HG03558 (cell line): Measurements from ENCODE around the gene AKT1S1.
"Not testable (repeated sequence)": the region's sequence is repeated elsewhere in the genome, so short reads cannot be mapped to it uniquely, and the experiment has no call there.

ENCODE experiments used
- ATAC-seq: cut with Tn5 transposase; IDR thresholded peaks from one replicate; pipeline ENCODE4 v1.9.1; 2021; ENCODE audit warnings: moderate number of reproducible peaks; ENCODE audit not compliant: unreplicated experiment; ENCODE audit errors: extremely low read depth

The AKT1S1 gene

DNA sequence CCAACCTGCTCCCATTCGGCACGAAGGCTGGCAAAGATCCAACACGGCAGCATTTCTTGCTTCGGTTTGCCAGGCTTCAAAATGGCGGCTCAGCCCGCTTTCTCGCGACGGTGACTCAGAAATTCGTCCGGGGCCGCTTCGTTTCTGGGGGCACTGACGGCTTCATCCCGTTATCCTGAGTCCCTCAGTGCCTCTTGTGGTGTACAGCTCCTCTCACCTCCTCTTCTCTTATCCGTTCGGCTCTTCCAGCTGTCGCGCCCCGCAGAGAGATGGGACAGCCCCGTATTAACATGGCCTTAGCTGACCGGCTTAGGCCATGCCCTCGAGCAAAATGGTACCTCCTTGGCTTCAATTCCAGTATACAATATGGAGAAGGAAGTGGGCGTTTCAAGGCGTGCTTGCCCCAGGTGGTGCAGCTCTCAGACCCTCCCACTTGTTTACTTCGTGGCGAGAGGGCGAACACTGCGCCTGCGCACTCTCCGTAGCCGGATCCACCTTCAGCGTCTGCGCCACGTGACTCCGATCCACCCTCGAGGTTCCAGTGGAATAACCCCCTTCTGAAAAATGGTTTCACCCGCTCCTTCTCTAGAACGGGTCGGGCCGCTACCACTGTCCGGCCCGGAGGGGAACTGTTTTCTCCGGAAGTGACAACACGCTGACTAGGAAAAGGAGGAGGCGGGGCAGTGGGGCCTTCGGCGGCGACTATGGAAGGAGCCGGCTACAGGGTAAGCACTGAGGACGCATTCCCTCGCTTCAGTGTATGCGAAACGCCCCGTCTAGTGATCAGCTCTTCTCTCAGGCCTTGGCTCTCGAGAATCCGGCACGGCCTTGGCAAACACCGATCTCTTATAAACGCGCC is at the start of gene AKT1S1, which contains the start of gene TBC1D17:
AKT1S1 (minus strand) TSS at position 336 of the 859 bp plus-strand sequence. CDS start 4,060 bp downstream, outside the sequence.
TBC1D17 (plus strand) TSS at position 683 of the 859 bp plus-strand sequence; CDS start at position 705, 22 bp downstream.
- peak; percentile 42 for ATAC-seq

DNA sequence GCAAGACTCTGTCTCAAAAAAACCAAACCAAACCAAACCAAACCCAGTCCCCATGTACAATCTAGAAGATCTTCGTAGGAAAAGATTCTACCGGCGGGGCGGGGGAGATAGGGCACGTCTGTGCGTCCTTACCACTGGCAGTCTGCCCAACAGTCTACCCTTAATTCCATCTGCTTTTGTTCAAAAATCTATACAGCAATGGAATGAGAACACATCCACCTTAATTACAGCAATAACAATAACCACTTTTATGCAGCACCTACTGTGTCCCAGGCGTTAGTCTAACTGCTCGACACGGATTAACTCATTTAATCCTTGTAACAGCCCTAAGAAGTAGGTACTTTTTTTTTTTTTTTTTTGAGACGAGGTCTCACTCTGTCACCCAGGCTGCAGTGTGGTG is 49.4 kb upstream of the AKT1S1 start:
- no peak for ATAC-seq

DNA sequence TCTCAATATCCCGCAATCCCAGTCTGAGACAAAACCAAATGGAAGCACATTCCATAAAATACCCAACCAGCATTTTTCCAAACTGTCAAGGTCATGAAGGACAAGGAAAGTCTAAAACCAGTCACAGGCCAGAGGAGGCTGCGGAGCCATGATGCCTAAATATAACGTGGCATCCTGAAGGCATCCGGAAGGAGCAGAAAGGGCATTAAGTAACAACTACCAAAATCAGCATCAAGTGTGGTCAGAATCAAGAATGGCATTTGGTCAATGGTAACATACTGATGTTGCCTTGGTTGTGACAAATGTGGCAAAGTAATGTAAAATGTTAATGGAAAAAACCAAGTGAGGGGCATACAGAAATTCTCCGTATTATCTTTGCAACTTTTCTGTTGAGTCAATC is 48.3 kb upstream of the AKT1S1 start:
- ATAC-seq, result no peak

DNA sequence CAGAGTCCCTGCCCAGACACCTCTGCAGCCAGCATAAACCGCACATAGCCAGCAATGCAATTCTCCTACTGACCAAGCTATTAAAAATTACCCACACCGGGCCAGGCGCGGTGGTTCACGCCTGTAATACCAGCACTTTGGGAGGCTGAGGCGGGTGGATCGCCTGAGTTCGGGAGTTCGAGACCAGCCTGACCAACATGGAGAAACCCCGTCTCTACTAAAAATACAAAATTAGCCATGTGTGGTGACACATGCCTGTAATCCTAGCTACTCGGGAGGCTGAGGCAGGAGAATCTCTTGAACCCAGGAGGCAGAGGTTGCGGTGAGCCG is 47.7 kb upstream of the AKT1S1 start:
- not testable (repeated sequence) for ATAC-seq

DNA sequence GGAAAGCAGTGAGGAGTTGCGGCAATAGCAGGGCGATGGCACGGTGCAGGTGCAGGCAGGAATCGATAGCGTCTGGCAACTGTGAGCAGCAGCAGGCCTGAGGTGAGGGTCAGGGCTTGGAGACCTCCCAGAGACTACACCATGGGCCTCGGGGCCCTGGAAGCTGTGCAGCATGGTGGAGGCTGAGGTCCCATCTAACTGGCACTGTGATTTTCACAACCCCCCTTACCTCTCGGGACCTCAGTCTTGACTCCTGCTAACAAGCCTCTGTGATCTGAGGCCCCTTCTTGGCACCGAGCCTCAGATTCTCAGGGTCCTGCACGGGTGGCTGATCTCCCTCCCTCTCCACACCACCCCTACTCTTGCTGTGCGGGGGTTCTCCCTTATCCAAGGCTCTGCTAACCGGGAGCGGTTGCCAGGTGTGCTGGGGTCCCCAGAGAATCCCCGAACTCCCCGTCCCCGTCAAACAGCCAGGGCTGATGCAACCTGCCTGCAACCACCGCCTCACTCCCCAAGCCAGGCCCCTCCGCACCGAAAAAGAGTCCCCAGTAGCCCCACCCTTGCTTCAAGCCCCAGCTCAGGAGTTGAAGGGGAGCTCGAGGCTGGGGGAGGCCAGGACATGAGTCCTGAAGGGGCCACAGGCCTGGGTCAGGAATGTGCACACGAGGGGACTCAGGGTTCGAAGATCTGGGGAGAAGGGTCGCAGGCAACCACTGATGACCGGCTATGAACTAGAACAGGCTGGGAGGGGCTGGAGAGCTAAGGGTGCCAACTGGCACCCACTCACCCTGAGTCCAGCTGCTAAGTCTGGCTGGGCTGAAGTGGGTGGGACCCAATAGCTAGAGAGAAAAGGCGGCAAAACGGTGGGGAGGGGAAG is 47.1 kb upstream of the AKT1S1 start:
- no peak for ATAC-seq

DNA sequence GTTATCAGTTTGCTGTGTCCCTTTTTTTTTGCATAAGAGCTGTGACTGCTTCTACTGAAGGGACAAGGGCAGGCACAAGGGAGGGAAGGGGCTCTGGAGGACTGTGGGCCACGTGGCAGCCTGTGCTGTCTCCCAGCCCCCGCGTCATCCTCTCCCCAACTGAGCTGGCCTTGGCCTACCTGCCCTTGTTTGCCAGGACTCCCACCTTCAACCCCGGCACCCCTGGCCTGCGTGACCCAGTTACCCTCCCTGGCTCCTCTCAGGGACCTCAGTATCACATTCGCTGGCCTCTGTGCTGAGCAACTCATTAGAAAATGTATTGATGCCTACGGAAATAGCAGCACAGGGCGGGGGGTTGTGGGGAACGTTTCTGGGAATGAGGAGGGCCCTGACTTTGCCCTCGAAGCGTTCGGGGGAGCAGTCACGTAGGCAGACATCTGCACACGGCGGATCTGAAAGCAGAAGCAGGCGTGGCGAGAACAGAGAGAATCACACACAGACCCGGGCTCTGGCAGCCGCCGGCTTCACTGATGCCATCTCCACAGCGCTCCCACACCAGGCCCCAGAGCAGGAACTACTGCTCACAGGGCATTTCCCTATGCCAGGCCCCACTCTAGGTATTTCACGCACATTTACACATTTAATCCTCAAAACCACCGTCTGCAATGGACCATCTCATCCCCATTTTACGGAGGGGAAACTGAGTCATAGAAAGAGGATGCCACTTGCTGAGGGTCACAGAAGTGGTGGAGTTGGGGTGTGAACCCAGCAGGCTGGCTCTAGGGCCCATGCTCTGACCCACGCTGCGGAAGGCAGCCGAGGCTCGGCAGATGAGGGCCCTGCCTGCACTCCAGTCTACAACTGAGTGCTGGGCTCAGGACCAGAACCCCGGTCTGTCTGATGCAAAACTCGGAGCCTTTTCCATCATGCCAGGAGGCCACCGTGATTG is 46.2 kb upstream of the AKT1S1 start:
- no peak for ATAC-seq

DNA sequence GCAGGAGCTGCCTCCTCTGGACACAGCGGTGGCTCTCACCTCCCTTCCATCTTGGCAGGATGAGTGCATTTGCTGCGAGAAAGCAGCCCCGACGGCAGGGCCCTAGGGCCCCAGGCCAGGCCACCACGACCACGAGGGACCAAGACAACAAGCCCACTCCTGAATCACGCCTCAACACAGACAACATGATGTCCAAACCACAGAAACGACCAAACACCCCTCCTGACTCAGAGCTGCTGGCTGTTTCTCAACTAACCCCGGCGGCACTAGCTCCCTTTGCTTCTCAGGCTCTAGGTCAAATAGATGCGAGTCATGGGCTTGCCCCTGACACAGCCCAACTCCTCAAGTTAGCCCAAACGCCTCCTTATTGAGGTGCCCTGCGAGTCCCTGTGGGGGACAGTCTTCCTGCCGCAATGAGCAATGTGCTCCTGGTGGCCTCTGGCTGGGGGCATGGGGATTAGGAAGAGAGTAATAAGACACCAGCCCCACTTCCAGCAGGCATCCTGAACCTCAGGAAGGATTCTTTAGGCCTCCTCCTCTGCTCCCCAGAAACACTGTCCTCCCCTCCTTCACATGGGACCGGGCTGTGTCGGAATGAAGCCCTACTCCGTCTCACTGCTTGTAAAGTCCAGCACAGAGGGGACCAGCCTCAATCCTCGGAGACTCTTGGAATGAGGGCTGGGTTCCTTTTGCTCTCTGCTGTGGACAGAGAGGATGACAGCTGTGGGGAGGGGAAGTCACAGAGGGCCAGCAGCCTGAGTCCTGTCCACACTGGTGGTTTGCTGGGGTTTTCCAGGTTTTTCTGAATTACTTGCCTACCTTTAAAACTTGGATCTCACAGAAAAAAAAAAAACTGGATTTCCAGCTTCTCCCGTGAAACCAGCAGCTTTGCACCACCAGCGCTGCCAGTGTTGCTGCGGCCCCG is 45.0 kb upstream of the AKT1S1 start:
- ATAC-seq, result no peak

DNA sequence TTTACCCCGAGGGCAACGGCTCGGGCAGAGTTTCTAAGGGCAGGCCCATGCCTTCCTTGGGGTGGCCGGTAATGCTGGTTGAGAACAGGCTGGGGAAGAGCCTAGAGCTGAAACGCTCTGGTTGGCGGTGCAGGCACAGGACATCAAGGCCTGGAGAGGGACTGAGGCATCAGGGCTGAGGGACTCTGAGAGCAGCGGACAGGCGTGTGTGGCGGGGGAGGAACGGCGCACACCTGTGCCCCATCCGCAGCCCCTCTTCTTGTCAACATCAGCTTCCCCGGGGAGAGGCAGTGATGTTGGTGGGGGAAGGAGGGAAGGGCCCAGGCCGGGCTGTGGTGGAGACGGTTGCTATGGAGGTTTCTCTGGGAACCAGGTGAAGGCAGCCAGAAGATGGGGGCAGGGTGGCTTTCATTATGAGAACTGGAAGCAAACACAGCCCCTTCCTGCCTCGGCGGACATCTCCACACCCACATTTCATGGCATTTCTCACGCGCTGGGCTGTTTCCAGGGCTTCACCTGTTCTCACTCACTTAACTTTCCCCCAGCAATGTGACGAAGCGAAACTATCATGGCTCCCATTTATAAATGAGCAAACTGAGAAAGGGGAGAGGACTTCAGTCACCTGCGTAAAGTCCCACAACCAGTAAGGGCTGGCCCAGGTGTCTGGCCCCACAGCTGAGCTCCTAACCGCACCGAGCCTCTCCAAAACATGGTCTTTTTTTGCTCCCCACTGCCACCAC is 43.6 kb upstream of the AKT1S1 start:
- no peak for ATAC-seq

DNA sequence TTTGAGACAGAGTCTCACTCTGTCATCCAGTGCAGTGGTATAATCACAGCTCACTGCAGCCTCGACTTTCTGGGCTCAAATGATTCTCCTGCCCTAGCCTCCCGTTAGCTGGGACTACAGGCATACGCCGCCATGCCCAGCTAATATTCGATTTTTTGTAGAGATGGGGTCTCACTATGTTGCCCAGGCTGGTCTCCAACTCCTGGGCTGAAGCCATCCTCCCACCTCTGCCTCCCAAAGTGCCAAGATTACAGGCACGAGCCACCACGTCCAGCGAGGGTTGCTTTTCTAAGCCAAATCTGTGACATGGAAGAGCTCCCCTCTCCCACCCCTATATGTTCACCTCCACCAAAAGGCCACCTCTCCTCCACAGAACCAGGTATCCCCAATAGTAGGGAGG is 40.9 kb upstream of the AKT1S1 start:
- no peak for ATAC-seq

DNA sequence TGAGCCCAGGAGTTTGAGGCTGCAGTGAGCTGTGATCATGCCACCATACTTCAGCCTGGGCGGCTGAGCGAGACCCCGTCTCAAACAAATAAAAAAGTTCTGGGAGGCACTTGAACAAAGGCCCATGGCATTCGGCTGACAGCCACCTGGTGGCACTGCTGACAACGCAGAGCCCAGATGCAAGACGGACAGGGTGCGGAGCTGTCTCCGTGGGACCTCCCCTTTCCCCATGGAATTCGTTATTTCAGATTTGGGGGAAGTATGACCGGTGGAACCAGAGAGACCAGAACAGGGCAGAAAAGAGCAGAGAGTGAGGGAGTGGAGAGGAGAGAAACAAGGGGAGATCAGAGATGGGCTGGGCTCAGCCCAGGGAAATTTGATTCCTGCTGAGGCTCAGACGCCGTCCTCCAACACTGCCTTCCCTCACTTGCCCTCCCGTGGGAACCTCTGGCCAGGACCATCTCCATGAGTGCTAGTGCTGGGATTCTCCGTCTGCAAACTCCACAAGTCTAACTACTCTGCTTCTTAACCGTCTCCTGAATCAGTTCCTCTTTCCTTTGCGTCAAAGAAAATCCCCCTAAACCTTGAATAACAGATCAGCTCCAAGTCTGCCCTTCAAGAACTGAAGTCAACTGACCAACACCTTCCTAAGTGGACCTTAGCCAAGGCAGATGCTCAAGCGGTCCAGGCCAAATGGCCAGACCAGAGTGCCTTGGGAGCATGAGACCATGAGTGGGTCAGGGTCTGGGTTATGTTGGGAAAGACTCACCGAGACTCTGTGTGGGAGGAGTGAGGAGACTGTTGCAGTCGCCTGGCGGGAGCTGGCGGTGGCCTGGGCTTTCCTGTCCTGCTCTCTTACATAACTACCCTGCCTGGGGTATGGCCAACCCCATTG is 39.9 kb upstream of the AKT1S1 start:
- ATAC-seq, result no peak

DNA sequence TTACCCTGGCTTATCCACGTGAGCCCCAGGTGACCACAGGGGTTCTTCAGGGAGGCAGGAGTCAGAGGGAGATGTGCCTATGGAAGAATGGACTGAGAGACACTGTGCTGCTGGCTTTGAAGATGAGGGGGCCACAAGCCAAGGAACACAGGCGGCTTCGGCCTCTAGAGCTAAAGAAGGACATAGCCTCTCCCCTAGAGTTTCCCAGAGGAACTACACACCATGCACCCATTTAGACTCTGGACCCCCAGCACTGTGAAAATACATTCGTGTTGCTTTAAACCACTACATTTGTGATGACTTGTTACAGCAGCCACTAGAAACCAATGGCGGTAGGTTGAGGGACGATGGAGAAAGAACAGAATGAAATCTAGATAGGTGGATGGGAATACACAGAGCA is 38.1 kb upstream of the AKT1S1 start:
- ATAC-seq, result no peak

DNA sequence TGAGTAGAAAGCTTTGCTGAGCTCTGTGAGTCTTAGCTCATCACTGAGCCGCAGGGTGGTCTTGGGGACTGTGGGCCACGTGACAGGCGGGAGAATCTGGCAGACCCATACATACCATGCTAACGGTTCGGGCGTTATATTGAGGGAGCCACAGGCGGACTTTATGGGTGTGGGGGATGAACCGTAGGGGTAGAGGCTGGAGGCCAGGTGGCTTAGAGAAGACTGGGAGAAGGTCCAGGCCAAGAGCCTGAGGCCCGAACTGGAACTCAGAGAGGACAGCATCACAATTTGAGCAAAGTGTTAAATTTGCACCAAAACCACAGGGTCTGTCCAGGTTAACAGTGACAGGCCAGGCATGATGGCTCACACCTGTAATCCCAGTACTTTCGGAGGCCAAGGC is 36.6 kb upstream of the AKT1S1 start:
- ATAC-seq, result no peak

DNA sequence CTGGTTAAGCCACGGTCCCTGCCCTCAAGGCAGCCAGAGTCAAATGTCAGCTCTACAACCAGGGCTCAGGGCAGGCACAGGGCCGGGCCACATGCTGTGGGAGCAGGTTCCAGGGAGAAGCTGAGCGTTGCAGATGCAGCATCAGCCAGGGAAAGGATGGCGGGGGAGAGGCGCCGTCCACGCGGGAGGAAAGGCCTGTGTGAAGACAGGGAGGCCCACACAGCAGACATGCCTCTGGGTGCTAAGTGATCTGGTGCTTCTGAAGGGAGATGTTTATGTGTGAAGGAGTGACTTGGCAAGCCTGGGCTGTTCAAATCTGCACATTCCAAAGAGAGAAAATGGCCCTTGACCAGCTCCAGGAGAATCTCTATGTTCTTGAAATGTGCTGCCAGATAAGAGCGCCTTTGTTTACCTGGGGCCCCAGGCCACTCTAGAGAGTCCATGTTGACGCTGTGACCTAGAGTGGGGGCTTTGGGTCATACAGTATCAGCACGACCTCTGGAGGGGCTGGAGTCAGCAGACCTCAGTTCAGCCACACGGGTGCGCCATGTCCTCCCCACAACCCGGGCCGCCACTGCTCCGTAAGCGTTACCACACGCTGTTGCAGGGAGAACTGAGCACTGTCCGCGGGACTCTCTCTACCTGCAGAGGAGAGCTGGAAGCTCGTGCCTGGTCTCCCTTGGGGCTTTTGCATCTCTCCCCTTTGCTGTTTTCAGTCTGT is 36.0 kb upstream of the AKT1S1 start:
- no peak for ATAC-seq

DNA sequence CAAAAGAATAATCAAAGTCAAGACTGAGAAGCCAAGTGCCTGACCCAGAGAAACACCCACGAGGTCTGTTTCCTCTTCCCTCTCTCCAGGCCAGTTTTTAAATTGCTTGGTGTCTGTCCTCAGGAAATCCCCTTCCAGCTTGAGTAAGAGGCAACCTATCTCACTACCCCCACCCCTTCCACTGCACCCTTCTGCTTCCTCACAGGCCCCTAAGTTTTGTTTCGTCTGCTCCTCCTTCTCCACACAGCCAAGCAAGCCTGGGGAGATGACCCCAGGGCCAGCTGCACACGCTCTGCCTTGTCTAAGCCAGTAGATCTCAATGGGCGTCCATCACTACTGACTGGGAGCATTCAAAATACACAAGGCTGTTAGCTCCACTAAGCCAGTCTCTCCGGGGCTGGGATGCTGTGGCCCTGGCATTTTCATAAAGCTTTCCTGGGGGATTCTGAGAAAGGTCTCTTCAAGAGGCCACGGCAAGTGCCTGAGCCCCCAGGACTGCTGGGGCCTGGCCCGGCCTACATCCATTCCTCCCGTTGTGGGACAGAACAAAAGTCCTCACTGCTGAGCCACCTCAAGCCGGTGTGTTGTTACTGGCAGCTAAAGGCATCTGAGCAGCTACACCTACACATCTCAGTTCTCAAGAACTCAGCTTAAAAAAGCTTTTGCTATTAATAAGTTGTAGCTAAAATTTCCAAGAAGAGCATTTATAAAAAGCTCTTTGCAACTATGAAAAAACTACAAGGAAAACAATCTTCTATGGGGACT is 34.4 kb upstream of the AKT1S1 start:
- ATAC-seq, result no peak

DNA sequence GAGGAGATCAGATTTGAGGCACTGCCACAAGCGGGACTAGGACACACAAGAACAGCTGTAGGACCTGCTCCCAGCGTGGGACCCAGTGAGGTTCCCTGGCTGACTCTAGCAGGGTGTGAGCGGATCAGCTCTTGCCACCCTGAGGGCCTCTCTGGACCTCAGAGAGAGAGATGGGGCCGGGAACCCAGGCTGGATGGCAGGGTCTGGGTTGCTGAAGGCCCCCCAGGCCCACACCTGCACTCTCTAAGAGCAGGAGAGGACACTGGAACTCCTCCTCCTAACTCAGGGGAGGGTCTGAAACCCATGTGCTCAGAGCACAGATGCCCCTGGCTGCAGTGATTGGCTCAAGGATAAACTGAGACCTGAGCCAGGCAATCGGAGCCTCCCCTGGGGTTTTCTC is 33.0 kb upstream of the AKT1S1 start:
- no peak for ATAC-seq
